Endothelial cell (in vitro differentiated cells): ENCODE data around the gene TPRG1. TPM values are rescaled to one million over a fixed set of nuclear protein-coding genes. Genes with fewer than 3 reads are reported as not detected.

Experiments
- DNase-seq: peaks from one replicate; pipeline ENCODE4 v3.0.0; 2021; ENCODE audit warnings: low spot score
- H3K27ac Mint-ChIP-seq: one replicate; pipeline ENCODE4 v1.8.0; 2021; ENCODE audit warnings: mixed read lengths, inconsistent platforms; ENCODE audit not compliant: unreplicated experiment
- H3K27me3 Mint-ChIP-seq: one replicate; pipeline ENCODE4 v1.8.0; 2021; ENCODE audit warnings: mild to moderate bottlenecking, moderate library complexity, mixed read lengths, inconsistent platforms; ENCODE audit not compliant: unreplicated experiment
- H3K36me3 Mint-ChIP-seq: one replicate; pipeline ENCODE4 v1.8.0; 2021; ENCODE audit warnings: mild to moderate bottlenecking, low read depth, mixed read lengths, inconsistent platforms; ENCODE audit not compliant: unreplicated experiment
- H3K4me1 Mint-ChIP-seq: one replicate; pipeline ENCODE4 v1.8.0; 2021; ENCODE audit warnings: mild to moderate bottlenecking, mixed read lengths, inconsistent platforms; ENCODE audit not compliant: unreplicated experiment
- H3K4me3 Mint-ChIP-seq: one replicate; pipeline ENCODE4 v1.8.0; 2021; ENCODE audit warnings: mild to moderate bottlenecking, mixed read lengths, inconsistent platforms; ENCODE audit not compliant: unreplicated experiment
- H3K9me3 Mint-ChIP-seq: one replicate; pipeline ENCODE4 v1.8.0; 2021; ENCODE audit warnings: mixed read lengths, inconsistent platforms; ENCODE audit not compliant: unreplicated experiment
- total RNA-seq: library from RNA; stranded (reverse); fragmentation: NEBNext Ultra II Directional; extraction: Animal tissue kit (Norgen Biotek cat#: 25700); gene quantifications from one replicate; pipeline ENCODE4 v1.2.1, GENCODE V29; 2021; ENCODE audit not compliant: unreplicated experiment
- TF ChIP-seq, protein P1 (sequence below): fragments of 200-600 bp; sonication (generic); IDR thresholded peaks from one replicate; pipeline ENCODE4 v1.5.0; 2021; ENCODE audit warnings: antibody characterized with exemption; ENCODE audit not compliant: unreplicated experiment

TPRG1 gene
- total RNA-seq, 1 donor from 2014 or later: 2.1 TPM

DNA sequence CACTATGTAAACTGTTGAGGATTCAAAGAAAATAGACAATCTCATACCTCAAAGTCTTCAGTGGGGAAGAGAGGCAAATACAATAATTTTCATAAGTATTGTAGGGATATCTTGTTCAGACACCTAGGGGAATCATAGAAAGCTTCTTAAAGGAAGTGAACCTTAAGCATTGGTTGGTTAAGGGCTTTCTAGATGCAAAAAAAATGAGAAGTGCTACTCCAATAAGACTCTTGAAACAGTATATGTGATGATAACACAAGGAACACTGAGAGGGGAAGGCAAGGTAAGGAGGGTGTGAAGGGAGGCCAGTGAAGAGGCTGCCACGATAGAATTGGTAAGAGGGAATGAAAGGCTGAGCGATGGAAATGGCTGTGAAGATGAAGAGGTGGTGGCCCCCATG is 104.1 kb downstream of the TPRG1 start:
- no peak for DNase-seq
- Mint-ChIP-seq H3K36me3 (no peaks in the 10 kb centered on the region), H3K4me1 (no peaks in the 10 kb centered on the region), H3K4me3 (no peak overlapping the region), H3K27ac (no peak overlapping the region), H3K9me3 (no peaks in the 10 kb centered on the region), H3K27me3 (no peaks in the 10 kb centered on the region)
- TF ChIP-seq, protein P1, sequence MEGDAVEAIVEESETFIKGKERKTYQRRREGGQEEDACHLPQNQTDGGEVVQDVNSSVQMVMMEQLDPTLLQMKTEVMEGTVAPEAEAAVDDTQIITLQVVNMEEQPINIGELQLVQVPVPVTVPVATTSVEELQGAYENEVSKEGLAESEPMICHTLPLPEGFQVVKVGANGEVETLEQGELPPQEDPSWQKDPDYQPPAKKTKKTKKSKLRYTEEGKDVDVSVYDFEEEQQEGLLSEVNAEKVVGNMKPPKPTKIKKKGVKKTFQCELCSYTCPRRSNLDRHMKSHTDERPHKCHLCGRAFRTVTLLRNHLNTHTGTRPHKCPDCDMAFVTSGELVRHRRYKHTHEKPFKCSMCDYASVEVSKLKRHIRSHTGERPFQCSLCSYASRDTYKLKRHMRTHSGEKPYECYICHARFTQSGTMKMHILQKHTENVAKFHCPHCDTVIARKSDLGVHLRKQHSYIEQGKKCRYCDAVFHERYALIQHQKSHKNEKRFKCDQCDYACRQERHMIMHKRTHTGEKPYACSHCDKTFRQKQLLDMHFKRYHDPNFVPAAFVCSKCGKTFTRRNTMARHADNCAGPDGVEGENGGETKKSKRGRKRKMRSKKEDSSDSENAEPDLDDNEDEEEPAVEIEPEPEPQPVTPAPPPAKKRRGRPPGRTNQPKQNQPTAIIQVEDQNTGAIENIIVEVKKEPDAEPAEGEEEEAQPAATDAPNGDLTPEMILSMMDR: no peak

DNA sequence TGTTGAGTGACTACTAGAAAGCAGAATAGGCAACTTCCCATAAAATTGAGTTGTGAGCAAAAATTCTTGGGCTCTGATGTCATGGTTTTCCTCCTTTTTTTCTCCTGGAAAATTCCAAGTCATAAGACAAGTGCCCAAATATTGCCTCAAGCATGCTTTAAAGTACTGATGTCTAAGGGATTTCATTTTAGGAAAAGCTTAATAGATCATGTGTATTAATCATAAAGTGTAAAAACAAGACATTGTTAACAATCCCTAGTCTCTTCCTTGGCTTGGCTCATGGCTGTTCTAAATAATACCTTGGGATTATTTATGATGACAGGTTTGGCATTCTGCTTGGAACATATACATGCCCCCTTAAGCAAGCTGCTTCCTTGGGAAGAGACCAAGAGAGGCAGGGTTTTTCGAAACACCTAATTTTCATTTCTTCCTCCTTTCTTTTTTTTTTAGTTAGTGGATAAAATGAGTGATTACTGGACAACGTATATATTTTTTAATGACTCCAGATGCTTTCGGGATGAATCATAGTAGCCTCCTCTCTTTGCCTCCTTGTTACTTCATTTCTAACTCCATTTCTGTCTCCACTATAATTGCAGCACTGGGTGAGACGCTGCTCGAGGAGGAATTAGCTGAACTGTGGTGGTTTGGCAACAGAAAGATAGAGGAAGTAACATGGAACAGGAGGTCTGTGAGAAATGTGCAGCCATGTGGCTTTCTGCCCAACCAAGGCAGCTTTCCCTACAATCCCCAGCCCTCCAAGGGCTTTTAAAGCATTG is 104.9 kb downstream of the TPRG1 start:
- TF ChIP-seq, protein P1: no peak
- H3K27ac Mint-ChIP-seq: no peak overlapping the region
- no peaks in the 10 kb centered on the region for H3K4me1 Mint-ChIP-seq
- no peak overlapping the region for H3K4me3 Mint-ChIP-seq
- H3K27me3 Mint-ChIP-seq: no peaks in the 10 kb centered on the region
- no peak for DNase-seq
- no peaks in the 10 kb centered on the region for H3K9me3 Mint-ChIP-seq
- H3K36me3 Mint-ChIP-seq: no peaks in the 10 kb centered on the region

DNA sequence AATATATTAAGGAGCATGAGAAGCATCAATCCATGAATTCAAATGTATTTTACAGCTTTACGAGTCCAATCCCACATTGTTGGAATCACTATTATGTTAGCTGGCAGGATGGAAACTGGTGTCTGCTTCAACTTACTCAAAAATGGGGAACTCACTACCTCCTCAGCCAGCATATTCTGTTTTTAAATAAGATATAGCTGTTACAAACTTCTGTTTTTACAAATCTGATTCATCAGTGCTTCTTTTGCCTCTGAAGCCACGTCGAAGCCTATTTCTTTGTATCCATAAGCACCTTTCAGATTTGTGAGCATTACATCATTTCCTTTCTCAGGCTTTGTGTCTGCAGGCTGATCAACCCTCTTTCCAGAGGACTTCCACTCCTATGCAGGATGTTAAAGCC is 105.9 kb downstream of the TPRG1 start:
- no peaks in the 10 kb centered on the region for H3K9me3 Mint-ChIP-seq
- no peaks in the 10 kb centered on the region for H3K27me3 Mint-ChIP-seq
- no peak overlapping the region for H3K4me3 Mint-ChIP-seq
- H3K4me1 Mint-ChIP-seq: no peaks in the 10 kb centered on the region
- TF ChIP-seq, protein P1: no peak
- DNase-seq: no peak
- H3K36me3 Mint-ChIP-seq: no peaks in the 10 kb centered on the region
- no peak overlapping the region for H3K27ac Mint-ChIP-seq

DNA sequence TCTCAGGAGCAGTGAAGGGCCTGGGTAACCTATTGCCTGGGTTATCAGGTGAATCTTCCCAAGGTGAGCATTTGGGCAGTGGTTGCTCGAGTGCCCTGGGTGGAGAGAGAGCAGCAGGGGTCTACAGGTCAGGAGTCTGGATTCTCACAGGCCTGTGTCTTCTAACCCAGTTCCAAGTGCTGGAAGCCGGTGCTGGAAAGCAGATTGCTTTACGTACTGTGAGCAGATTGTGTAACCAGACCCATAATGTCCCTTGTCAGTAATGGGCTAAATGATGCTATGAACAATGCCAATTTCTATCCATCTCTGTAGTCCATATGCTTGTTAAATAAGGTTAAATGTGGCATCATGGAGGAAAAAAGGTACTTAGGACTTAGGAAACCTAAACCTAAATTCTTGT is 106.5 kb downstream of the TPRG1 start:
- no peaks in the 10 kb centered on the region for H3K27me3 Mint-ChIP-seq
- TF ChIP-seq, protein P1: no peak

DNA sequence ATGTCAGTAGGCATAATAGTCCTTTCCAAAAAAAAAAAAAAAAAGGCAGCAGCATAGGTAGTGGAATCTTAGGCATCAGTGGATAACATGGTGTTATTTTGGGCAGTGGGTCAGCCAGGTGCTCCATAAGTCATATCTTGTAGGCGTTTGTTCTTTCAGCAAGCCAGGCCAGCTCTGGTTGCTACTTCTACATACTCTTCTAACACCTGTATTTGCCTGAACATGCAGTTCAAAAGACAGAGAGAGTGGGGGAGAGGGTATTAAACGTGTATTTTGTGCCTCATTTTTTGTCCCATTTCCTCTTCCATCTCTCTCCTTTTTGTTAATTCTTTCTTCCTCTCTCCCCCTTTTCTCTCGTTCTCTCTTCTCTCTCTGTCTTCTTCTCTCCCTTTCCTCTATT is 110.4 kb downstream of the TPRG1 start:
- no peaks in the 10 kb centered on the region for H3K27me3 Mint-ChIP-seq
- H3K36me3 Mint-ChIP-seq: no peaks in the 10 kb centered on the region

More for the DNA sequence above, 106.5 kb downstream of the TPRG1 start:
- H3K4me1 Mint-ChIP-seq: no peaks in the 10 kb centered on the region
- no peak for DNase-seq
- no peaks in the 10 kb centered on the region for H3K9me3 Mint-ChIP-seq
- no peak overlapping the region for H3K27ac Mint-ChIP-seq
- no peaks in the 10 kb centered on the region for H3K36me3 Mint-ChIP-seq
- no peak overlapping the region for H3K4me3 Mint-ChIP-seq

More for the DNA sequence above, 110.4 kb downstream of the TPRG1 start:
- H3K9me3 Mint-ChIP-seq: no peaks in the 10 kb centered on the region
- no peak for DNase-seq
- H3K4me3 Mint-ChIP-seq: no peak overlapping the region
- TF ChIP-seq, protein P1: no peak
- H3K27ac Mint-ChIP-seq: no peak overlapping the region
- H3K4me1 Mint-ChIP-seq: peaks cover 6% of the 10 kb centered on the region
